Left renal pelvis (tissue), 4 donors: ENCODE data around the gene HLCS. TPM values are rescaled to one million over a fixed set of nuclear protein-coding genes. Genes with fewer than 3 reads are reported as not detected.

Experiments
- DNase-seq, 4 donors: peaks; one replicate each; pipeline ENCODE4 v3.0.0-alpha.2; 2013; ENCODE audit warnings: low read depth in 4 of 4, low spot score in 3 of 4
- polyA plus RNA-seq, 4 donors: library from polyadenylated mRNA; unstranded; fragments of 120-200 nt; gene quantifications; one replicate each; pipeline ENCODE4 v1.2.1, GENCODE V29; 2013; ENCODE audit not compliant: insufficient read length in 4 of 4

HLCS gene
- polyA plus RNA-seq, 4 donors = 8.9 to 18.6 (median 16.2) TPM

- no peak for DNase-seq
Measured at GRCh38 chr21:36788120-36788638, 178.3 kb downstream of the HLCS start.

- no peak for DNase-seq
Measured at GRCh38 chr21:36786186-36786585, 180.3 kb downstream of the HLCS start.

GRCh38 chr21:36785615-36786014 lies 180.9 kb downstream of the HLCS start:
- no peak for DNase-seq

GRCh38 chr21:36784947-36785346 lies 181.5 kb downstream of the HLCS start:
- no peak for DNase-seq

- no peak for DNase-seq
Measured at GRCh38 chr21:36783612-36784374, 182.7 kb downstream of the HLCS start.

GRCh38 chr21:36780861-36781260 lies 185.6 kb downstream of the HLCS start:
- no peak for DNase-seq

GRCh38 chr21:36776981-36777617 lies 189.4 kb downstream of the HLCS start:
- DNase-seq = no peak

GRCh38 chr21:36773995-36774394 lies 192.5 kb downstream of the HLCS start:
- no peak for DNase-seq

GRCh38 chr21:36773117-36773516 lies 193.4 kb downstream of the HLCS start:
- DNase-seq = no peak

- no peak for DNase-seq
Measured at GRCh38 chr21:36769051-36769839, 197.2 kb downstream of the HLCS start.

- DNase-seq = no peak
Measured at GRCh38 chr21:36768496-36768895, 198.0 kb downstream of the HLCS start.

- DNase-seq = no peak
Measured at GRCh38 chr21:36767096-36767495, 199.4 kb downstream of the HLCS start.

- no peak for DNase-seq
Measured at GRCh38 chr21:36766511-36766910, 200.0 kb downstream of the HLCS start.

- no peak for DNase-seq
Measured at GRCh38 chr21:36765229-36765628, 201.2 kb downstream of the HLCS start.

GRCh38 chr21:36763305-36763704 lies 203.2 kb downstream of the HLCS start:
- DNase-seq = no peak

GRCh38 chr21:36762642-36763041 lies 203.8 kb downstream of the HLCS start:
- DNase-seq = no peak

GRCh38 chr21:36761685-36762084 lies 204.8 kb downstream of the HLCS start:
- DNase-seq = no peak

GRCh38 chr21:36759348-36760083 lies 207.0 kb downstream of the HLCS start:
- DNase-seq = no peak

GRCh38 chr21:36757196-36757595 lies 209.3 kb downstream of the HLCS start:
- DNase-seq = no peak

- no peak for DNase-seq
Measured at GRCh38 chr21:36756527-36756926, 209.9 kb downstream of the HLCS start.
